ENCODE data around the gene ZFAND2A.
A peak's percentile ranks its signal among the peaks of the same experiment; 100 is the strongest.
"Not testable (repeated sequence)": the region's sequence is repeated elsewhere in the genome, so short reads cannot be mapped to it uniquely, and the experiment has no call there.

Gene ZFAND2A

DNA sequence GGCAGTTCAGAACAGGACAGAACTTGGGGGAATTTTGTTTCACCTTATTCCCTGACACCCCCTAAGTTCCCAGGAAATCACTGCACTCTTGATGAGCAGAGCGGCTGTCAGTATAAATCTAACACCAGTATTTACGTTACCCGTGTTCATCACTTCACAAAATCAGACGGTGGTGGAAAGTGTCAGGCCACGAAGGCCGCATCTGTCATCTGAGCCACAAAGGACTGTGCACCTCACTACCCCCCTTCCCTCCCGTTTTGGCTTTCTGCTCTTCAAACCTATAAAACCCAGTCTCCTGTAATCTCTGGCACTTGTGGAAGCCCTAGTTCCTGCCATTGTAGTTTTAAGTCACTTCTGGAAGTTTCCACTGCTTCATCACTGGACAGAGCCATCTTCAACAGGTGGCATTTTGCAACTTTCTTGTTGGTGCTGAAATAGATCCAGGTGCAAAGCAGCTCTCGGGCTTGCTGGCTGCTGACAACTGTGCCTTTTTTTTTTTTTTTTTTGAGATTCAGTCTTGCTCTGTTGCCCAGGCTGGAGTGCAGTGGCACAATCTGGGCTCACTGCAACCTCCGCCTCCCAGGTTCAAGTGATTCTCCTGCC lies 9.5 kb downstream of the ZFAND2A start:
- no peak for DNase-seq

DNA sequence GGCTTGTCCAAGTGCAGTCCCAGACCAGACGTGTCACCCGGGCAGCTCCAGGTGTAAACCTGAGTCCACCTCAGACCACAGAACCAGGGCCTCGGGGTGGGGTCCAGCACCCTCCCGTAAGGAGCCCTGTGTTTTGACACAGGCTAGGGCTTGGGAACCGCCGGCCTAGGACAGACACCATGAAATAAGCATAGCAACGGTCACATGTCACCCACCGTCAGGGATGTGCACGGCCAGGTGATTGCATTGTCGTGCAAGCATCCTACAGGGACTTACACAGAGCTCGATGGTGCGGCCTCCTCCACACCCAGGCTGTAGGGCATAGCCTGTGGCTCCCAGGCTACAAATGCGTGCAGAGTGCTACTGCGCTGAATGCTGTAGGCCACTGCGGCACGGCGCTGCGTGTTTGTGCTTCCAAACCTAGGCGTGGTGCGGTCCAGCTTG lies 10.6 kb downstream of the ZFAND2A start:
- DNase-seq: no peak

DNA sequence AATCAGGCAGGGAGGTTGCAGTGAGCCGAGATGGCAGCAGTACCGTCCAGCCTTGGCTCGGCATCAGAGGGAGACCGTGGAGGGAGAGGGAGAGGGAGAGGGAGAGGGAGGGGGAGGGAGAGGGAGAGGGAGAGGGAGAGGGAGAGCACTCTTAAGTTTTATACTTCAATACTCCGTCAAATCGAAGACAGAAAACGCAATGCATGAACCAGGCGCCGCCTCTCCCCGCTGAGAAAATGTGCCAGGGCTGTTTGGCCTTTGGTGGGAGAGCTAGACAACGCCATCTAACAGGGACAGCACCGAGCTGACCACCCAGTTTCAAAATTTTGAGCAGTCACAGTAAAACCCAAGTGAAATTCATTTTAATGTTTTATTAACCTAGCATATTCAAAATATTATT lies 12.1 kb downstream of the ZFAND2A start:
- DNase-seq: not testable (repeated sequence)

DNA sequence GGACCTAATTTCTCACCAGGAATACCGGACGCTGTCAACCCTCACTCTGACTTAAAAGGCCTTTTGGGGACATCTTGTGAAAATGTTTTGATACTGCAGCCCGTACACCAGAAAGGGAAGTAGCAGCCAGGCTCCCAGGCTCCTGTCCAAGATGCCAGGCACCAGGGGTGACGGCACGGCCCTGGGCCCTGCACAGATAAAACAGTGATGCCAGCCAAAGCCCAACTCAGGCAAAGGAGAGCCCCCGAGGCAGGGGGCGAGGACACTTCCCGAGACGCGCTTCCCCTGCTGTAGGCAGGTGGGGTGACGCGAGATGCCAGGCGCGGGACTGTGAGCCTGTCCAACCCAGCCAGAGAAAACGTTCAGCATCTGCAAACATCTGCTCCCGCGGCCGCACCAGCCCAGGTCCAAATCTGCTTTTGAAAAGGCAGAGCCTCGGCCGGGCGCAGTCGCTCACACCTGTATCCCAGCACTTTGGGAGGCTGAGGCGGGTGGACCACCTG lies 15.7 kb downstream of the ZFAND2A start:
- peak; percentile 62 for DNase-seq

DNA sequence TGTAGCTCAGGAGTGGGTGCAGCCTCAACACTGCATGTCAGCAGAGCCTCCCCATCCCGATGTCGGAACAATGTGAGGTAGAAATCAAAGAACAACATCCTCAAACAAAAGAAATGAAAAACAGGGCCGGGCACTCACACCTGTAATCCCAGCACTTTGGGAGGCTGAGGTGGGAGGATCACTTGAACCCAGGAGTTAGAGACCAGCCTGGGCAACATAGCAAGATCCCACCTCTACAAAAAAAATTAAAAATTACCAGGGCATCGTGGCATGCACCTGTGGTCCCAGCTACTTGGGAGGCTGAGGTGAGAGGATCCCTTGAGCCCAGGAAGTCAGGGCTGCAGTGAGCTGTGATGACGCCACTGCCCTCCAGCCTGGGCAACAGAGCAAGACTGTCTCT lies 17.0 kb downstream of the ZFAND2A start:
- not testable (repeated sequence) for DNase-seq

DNA sequence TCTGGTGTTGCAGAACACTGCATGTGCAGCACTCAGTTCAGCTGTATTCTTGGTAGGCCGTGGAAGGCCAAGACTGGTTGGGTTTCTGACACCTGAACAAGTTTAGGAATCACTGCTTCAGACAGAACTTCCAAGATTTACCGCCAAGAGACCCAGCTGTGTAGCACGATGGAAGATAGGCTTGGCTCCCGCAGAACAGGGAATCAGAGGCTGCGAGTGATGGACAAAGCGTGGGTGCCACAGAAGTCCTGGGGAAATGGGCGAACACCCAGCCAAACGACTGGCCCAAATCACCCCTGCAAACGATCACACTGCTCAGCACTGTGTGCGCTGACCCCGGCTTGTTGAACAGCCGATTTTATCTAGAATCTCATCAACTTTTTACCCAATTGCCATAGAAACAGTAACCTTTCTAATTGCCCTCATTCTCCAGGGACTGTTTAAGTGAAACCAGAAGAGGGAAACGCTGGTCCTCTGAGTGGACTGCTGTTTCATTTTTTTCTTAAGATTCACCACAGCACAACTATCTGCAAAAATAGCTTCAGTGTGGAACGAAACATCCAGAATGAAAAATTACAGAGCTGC lies 17.9 kb downstream of the ZFAND2A start:
- DNase-seq: no peak

DNA sequence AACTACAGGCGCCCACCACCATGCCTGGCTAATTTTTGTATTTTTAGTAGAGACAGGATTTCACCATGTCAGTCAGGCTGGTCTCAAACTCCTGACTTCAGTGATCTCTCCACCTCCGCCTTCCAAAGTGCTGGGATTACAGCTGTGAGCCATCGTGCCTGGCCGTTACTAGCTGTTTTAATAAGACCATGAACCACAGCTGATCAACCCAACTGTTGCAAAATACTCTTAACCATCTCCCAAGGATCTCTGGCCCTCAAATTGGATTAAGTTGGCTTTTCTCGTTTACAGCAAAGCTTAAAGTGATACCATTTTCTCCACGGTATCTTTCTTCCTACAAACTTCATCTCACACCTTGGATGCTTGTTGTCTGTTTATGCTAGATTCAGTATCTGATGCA lies 18.3 kb downstream of the ZFAND2A start:
- DNase-seq: no peak

DNA sequence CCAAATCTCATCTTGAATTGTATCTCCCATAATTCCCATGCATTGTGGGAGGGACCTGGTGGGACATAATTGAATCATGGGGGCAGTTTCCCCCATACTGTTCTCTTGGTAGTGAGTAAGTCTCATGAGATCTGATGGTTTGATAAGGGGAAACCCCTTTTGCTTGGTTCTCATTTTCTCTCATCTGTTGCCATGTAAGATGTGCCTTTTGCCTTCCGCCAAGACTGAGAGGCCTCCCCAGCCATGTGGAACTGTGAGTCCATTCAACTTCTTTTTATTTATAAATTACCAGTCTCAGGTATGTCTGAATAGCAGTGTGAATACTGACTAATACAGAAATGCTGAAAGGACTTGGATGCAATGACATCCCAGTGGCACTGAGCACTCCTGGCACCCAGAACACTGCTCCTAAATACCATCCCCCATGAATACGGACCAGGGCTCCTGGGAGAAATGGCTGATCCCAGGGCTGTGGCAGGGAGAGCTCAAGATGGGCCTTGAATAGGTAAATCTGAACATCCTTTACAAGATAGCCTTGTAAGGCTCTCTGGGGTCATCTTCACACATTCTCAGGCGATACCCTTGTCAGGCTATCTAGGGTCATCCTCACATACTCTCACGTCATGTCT lies 19.4 kb downstream of the ZFAND2A start:
- DNase-seq: no peak

DNA sequence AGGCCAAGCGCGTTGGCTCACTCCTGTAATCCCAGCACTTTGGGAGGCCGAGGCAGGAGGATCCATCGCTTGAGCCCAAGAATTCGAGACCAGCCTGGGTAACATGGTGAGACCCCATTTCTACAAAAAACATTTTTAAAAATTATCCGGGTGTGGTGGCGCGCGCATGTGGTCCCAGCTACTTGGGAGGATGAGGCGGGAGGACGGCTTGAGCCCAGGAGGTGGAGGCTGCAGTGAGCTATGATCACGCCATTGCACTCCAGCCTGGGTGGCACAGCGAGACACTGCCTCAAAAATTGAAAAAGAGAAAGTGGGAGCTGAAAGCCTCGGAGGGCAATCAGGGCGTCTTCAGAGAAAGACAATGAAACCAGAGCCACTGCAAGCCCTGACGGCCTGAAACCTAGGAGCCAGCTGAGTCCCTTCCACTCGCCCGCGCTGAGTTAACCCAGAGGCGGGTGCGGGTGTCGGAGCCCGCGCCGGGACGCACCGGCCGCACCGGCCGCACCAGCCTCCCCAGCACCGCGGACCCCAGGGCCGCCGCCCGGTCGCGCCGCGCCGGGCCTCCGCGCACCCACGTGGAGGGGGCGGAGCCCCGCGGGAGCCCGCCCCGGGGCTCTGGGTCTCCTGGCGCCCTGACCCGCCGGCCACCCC lies 22.4 kb downstream of the ZFAND2A start:
- no peak for DNase-seq

DNA sequence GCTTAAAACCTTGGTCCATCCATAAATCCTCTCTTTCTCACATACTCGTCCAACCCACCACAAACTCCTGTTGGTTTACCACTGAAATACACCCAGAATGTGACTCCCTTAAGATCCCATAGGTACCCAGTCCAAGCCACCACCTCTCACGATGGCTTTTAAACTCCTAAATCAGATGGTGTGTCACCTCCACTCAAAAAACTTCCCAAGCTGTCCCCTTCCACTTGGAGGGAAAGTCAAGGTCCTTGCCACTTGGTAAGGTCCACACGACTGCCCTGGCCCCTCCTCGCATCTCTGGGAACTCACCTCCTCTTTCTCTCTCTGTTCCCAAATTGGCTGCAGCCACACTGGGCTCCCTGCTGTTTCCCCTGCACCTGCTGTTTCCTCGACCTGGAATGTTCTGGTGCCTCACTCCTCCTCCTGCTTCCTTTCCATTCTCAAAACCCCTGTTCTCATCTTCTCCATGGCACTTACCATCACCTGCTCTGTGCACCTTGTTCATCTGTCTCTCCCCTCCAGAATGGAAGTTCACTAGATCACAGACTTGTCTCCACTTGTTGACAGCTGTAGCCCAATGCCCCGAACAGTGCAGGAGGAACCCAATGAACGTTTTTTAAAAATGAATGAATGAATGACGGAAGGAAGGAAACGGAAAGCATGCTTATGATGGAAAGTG lies 23.0 kb downstream of the ZFAND2A start:
- DNase-seq: peak; percentile 13

DNA sequence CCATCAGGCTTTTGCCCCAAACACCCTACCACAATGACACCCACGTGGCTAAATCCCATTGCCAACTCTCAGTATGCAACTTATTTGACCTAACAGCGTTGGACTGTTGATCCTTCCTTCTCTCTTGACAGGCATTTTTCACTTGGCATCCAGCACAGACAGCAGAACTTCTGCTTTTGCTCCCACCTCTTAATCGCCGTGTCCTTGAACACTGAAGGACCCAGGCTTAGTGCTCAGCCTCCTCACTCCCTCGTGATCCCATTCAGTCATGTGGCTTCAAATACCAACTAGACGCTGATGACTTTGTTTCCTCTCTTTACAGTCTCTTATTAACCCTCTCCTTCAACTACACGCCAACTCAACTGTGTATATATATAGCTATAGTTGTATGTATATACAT lies 25.0 kb downstream of the ZFAND2A start:
- no peak for DNase-seq

DNA sequence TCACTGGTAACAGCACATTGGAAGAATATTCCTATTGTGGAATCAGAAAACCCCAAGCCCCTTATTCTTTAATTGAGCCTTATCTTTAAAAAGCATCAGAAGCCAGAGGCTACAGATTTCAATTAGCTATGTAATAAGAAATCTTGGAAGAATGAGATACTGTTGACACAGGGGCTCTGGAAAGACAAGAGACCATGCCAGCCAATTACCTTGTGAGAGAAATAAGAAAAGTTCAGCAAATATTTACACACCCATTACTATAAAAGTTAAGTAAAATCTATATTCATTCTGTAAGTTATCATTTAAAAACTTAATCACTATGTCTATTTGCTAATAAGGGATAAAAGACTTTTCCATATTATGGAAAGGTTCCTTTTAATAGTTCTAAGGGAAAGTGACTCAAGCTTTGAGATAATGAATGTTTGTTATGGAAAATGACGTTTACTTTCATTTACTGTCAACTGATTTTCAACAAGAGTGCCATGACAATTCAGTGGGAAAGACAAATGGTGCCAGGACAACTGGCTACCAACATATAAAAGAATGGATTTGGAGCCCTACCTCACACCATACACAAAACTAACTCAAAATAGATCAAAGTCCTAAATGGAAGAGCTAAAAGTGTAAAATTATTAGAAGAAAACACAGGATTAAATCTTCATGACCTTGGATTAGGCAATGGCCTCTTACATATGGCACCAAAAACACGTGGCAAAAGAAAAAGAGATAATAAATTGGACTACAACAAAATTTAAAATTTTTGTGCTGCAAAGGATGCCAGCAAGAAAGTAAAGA lies 28.3 kb downstream of the ZFAND2A start:
- no peak for DNase-seq

DNA sequence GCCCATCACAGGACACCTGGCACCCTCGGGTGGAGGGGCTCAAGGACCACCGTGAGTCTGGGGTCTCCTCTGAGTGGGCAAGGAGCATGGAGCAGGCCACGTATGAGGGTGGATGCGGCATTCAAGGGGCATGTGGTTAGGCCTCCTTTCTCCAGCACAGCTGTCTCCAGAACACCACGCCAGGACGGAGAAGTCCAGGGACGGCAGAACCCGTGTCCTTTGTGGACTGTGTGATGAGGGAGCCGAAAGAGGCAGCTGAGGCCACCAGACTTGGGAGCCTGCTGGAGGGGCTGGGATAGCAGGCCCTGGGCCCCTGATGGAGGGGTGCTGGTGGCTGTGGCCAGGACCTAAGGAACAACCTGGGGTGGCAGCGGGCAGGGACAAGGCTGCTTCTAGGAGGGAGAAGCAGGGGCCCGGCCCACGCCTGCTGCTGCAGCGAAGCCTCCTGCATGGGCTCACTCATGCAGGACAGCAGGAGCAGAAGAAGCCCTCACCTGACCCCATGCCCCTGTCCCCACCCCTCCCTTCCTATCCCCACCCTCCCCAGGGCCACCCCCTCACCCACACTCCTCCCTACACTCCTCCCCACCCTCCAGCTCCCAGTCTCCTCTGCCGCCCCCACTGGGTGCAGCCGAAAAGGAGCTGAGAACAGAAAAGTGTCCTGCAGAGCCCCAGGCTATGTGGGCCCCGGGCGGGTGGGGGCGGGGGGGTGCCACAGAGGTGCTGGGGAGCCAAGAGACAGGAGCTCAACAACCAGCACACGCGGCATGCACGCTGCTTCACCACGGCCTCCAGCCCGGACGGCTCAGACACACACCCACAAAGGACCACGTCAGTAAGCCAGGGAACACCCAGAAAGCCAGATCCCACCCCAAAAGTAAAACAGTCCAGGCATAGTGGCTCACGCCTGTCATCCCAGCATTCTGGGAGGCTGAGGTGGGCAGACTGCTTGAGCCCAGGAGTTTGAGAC lies 29.7 kb downstream of the ZFAND2A start:
- DNase-seq: no peak

DNA sequence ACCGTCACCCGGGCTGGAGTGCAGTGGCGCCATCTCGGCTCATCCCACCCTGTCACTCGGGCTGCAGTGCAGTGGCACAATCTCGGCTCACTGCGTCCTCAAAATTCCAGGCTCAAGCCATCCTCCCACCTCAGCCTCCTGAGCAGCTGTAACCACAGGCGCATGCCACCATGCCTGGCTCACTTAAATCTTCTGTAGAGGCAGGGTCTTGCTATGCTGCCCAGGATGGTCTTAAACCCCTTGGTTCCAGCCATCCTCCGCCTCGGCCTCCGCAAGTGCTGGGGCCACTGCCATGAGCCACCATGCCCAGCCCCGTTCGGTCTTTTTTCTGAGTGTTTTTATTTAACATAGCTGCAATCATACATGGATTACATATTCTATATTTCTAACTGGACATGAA lies 30.6 kb downstream of the ZFAND2A start:
- no peak for DNase-seq

DNA sequence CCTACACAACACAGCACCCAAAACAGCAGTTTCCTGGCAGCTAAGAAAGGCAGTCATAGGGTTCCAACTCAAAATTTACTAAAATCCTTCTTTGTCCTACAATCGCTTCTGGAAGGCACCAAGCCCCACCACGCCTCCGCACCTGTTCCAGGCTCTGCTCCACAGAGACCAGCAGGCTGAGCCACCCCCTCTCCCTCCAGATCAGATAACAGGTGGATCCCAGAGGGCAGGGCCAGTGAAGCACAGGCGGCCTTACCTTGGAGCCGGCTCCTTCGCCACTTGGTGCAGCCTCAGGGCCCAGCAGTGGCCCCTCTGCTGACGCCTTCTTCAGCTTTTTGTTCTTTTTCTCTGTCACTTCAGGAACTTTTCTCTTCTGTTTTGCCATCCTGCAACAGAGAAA lies 33.0 kb downstream of the ZFAND2A start:
- no peak for DNase-seq

DNA sequence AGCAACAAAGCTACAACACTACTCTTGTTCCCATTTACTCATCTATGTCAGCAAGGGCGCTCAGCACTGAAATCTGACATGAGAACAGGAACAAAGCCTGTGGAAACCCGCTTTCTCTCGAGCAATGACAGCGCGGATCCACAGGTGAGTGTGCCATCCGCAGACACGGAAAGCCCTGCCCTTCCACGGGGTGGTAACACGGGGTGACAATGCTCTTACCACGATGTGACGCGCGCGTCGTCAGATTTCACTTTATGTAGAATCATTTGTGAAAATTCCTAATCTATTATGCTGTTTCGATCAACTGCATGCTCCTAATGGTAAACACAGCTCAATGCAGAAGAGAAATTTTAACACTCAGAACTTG lies 34.4 kb downstream of the ZFAND2A start:
- no peak for DNase-seq

DNA sequence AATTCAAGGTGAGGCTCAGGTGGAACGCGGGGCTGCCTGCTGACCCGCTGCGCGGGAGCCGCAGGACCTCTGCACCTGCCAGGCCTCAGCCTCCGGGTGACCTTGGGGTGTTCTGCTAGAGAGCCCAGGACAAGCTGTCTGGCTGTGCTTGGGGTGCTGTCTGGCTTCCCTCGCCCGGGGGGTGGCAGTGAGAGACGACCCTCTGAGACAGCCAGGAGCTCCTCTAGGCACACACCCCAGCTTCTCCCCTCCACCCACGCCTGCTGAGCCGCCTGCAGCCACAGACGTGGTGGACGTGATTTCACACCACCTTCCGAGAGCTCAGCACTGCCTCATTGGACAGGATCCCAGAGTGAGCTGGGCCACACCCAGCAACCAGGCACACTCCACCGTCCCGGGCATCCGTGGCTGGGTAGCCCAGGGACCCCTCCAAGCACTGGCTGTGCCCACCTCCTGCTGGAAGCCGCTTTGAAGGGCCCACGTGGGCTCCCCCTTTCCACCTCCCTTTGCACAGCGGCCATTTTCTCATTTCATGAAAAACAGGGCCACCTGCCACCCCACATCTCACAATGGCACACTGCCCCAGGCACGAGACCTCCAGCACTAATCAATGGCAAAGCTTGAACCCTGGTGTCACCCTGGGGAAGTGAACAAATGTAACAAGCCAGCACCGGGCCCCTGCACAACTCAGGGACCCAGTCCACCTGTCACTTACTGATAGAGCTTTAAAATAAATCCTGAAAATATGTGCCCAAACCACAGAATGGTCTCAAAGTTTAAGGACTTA lies 35.0 kb downstream of the ZFAND2A start:
- no peak for DNase-seq

DNA sequence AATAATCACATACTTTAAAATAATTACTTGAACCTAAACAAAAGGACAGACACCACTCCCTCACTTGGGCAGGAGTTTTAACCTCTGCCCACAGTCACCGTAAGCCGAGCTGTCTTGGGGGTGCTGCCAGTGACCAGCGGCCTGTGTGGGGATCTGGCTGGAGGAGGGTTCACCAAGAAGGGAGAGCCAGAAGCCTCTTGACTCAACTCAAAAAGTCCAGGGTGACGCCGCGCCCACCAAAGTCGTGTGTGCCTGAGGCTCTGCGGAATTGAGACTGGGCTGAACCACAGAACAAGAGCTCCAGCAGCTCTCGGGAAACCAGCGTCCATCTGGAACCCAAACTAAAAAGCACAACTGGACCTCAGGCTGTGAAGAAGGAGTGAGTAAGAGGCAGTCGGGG lies 35.8 kb downstream of the ZFAND2A start:
- no peak for DNase-seq

DNA sequence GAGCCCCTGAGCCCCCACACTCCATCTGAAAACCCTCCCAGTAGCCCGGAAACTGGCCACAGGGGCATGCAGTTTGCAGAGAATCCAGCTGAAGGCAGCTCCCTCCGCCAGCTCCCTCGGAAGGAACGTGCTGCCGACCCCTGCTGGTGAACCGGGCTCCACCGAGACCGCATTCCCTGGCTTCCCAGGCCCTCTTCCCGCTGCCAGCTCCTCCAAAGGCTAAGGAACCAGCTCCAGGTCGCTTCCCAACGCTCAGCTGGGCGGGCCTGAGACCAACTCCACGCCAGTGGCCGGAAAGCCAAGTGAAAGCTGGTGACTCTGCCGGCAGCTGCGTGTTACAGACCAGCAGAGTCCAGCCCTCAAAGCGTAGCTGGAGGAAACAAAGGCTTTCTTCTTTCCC lies 36.3 kb downstream of the ZFAND2A start:
- DNase-seq: no peak

DNA sequence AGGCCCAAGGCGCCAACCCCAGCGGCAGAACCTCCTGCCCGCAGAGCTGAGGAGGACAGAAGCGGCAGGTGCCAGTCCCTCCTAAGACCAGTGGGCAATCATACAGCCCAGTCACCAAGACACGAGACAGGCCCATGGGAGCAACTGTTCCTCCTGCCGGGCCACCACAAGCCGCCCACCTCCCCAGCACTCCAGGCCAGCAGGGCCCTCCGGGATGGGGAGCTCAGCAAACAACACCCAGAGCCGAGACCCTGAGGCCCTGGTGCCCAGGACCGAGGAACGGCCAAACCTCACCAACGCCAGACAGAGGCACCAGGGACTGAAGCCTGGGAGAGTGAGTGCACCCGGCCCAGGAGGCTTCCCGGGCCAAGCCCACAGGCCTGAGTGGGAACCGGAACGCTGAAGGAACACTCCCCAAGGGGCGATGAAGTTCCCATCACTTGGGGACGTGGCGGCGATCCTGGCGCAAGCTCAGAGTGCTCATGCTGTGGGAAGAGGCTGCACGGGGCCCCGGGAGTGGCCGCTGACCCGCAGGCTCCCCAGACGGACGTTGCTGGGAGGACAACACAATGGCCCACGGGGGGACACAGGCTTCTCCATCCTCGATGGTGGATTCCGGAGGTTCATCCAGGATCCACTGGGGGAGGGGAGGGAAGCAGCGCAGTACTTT lies 37.0 kb downstream of the ZFAND2A start:
- no peak for DNase-seq

Measured in DMS153 (cell line).